HepG2 (cell line): ENCODE measurements around the gene MCRIP2. TPM values are rescaled to one million over a fixed set of nuclear protein-coding genes. Genes with fewer than 3 reads are reported as not detected.

Experiments used
- CHD2 ChIP-seq: IDR thresholded peaks from 2 replicates; pipeline ENCODE4 v1.6.1; 2011; ENCODE audit warnings: low read depth, low read length, improper control_type of control experiment
- FOSL1 ChIP-seq: sonication (generic); formaldehyde crosslinking; IDR thresholded peaks from 2 replicates; pipeline ENCODE4 v1.9.0; 2021; ENCODE audit warnings: missing genetic modification reagents, borderline replicate concordance
- FOXJ3 ChIP-seq: sonication (generic); formaldehyde crosslinking; IDR thresholded peaks from 2 replicates; pipeline ENCODE4 v1.4.0; 2020; ENCODE audit warnings: missing genetic modification reagents, mild to moderate bottlenecking, borderline replicate concordance
- FOXK1 ChIP-seq: sonication (generic); formaldehyde crosslinking; IDR thresholded peaks from 2 replicates; pipeline ENCODE4 v1.4.0; 2020; ENCODE audit warnings: low read depth, missing genetic modification reagents, borderline replicate concordance
- HDAC6 ChIP-seq: fragments of 200-600 bp; sonication (generic); IDR thresholded peaks from 2 replicates; pipeline ENCODE4 v1.7.0; 2017; ENCODE audit warnings: mild to moderate bottlenecking, antibody characterized with exemption, low read length, low read depth
- KLF6 ChIP-seq: IDR thresholded peaks from 2 replicates; pipeline ENCODE4 v1.8.0; 2016; ENCODE audit warnings: missing biosample characterization, missing genetic modification reagents
- MTF1 ChIP-seq: sonication (generic); formaldehyde crosslinking; IDR thresholded peaks from 2 replicates; pipeline ENCODE4 v1.5.0; 2020; ENCODE audit warnings: missing genetic modification reagents
- PREB ChIP-seq: sonication (generic); formaldehyde crosslinking; IDR thresholded peaks from 2 replicates; pipeline ENCODE4 v1.4.0; 2020; ENCODE audit warnings: missing genetic modification reagents
- SIX4 ChIP-seq: sonication (generic); formaldehyde crosslinking; IDR thresholded peaks from 2 replicates; pipeline ENCODE4 v1.4.0; 2020; ENCODE audit warnings: missing genetic modification reagents
- SMC3 ChIP-seq: IDR thresholded peaks from 2 replicates; pipeline ENCODE4 v1.6.1; 2011; ENCODE audit warnings: low read length, improper control_type of control experiment
- SNAPC5 ChIP-seq: sonication (generic); formaldehyde crosslinking; IDR thresholded peaks from 2 replicates; pipeline ENCODE4 v1.8.1; 2023; ENCODE audit warnings: mild to moderate bottlenecking, missing genetic modification reagents, borderline replicate concordance
- SPEN ChIP-seq: sonication (generic); formaldehyde crosslinking; IDR thresholded peaks from 2 replicates; pipeline ENCODE4 v1.5.1; 2020; ENCODE audit warnings: low read depth, mild to moderate bottlenecking, missing genetic modification reagents
- ZBTB26 ChIP-seq: IDR thresholded peaks from 2 replicates; pipeline ENCODE4 v1.6.1; 2016; ENCODE audit warnings: missing compliant biosample characterization, missing genetic modification reagents, borderline replicate concordance
- ZNF101 ChIP-seq: sonication (generic); formaldehyde crosslinking; IDR thresholded peaks from 2 replicates; pipeline ENCODE4 v1.4.0; 2020; ENCODE audit warnings: mild to moderate bottlenecking, low read depth, missing genetic modification reagents, borderline replicate concordance
- ZNF562 ChIP-seq: sonication (generic); formaldehyde crosslinking; IDR thresholded peaks from 2 replicates; pipeline ENCODE4 v1.8.0; 2022; ENCODE audit warnings: missing genetic modification reagents, borderline replicate concordance
- ZNF660 ChIP-seq: sonication (generic); formaldehyde crosslinking; IDR thresholded peaks from 2 replicates; pipeline ENCODE4 v1.5.1; 2020; ENCODE audit warnings: mild to moderate bottlenecking, low read depth, missing genetic modification reagents, borderline replicate concordance
- ZNF678 ChIP-seq: sonication (generic); formaldehyde crosslinking; IDR thresholded peaks from 2 replicates; pipeline ENCODE4 v1.4.0; 2020; ENCODE audit warnings: mild to moderate bottlenecking, missing genetic modification reagents
- ZNF687 ChIP-seq: sonication (generic); formaldehyde crosslinking; IDR thresholded peaks from 2 replicates; pipeline ENCODE4 v1.5.1; 2020; ENCODE audit warnings: mild to moderate bottlenecking, missing genetic modification reagents, moderate library complexity
- ZNF709 ChIP-seq: sonication (generic); formaldehyde crosslinking; IDR thresholded peaks from 2 replicates; pipeline ENCODE4 v1.5.0; 2020; ENCODE audit warnings: mild to moderate bottlenecking, missing genetic modification reagents
- ZNF746 ChIP-seq: sonication (generic); formaldehyde crosslinking; IDR thresholded peaks from 2 replicates; pipeline ENCODE4 v1.8.0; 2022; ENCODE audit warnings: mild to moderate bottlenecking, missing genetic modification reagents
- ZNF776 ChIP-seq: sonication (generic); formaldehyde crosslinking; IDR thresholded peaks from 2 replicates; pipeline ENCODE4 v1.4.0; 2020; ENCODE audit warnings: mild to moderate bottlenecking, missing genetic modification reagents
- ZNF780A ChIP-seq: sonication (generic); formaldehyde crosslinking; IDR thresholded peaks from 2 replicates; pipeline ENCODE4 v1.8.0; 2022; ENCODE audit warnings: mild to moderate bottlenecking, missing genetic modification reagents, moderate library complexity
- ZNF800 ChIP-seq: sonication (generic); formaldehyde crosslinking; IDR thresholded peaks from 2 replicates; pipeline ENCODE4 v1.4.0; 2020; ENCODE audit warnings: missing genetic modification reagents
- ZSCAN9 ChIP-seq: IDR thresholded peaks from 2 replicates; pipeline ENCODE4 v1.6.1; 2016; ENCODE audit warnings: borderline replicate concordance
- polyA plus RNA-seq, 8 experiments: library from polyadenylated mRNA; depleted of rRNA in 3 of 8; stranded (reverse) in 7 of 8; unstranded in 1 of 8; fragments of >200 nt; fragmentation: Illumina TruSeq in 4 of 8; extraction: Trizol in 4 of 8; gene quantifications; 2 replicates each; pipeline versions ENCODE4 v1.2.1 to v1.2.3, GENCODE V29; 2011 to 2016; ENCODE audit warnings: low read depth in 4 of 8, missing spikeins in 1 of 8, mixed read lengths in 1 of 8; ENCODE audit not compliant: insufficient read depth in 1 of 8
- total RNA-seq, 5 experiments: library from RNA; depleted of rRNA; stranded (reverse); fragments of >200 nt; fragmentation: Illumina TruSeq; extraction: Trizol; gene quantifications; 2 replicates each; pipeline ENCODE4 v1.2.3, GENCODE V29; 2016; ENCODE audit warnings: low read depth in 1 of 5

MCRIP2 gene
- total and polyA plus RNA-seq, 2 of the 13 experiments (the other 11 are each of a cell fraction or from before 2014, with no cell fraction given): 39.6 to 76.7 TPM

GRCh38 chr16:629833-630248, 11.8 kb upstream of the MCRIP2 start (continued):
- TF ChIP-seq ZNF800 (CRISPR knock-in tag): peak; percentile 22; the same call in 1 of the 2 replicates
- no peak for TF ChIP-seq SIX4 (CRISPR knock-in tag)
- no peak for TF ChIP-seq FOXJ3 (CRISPR knock-in tag)
- TF ChIP-seq ZNF746 (CRISPR knock-in tag): no peak
- TF ChIP-seq ZNF660 (CRISPR knock-in tag): no peak
- TF ChIP-seq FOXK1 (CRISPR knock-in tag): no peak
- no peak for TF ChIP-seq SPEN (CRISPR knock-in tag)
- TF ChIP-seq ZBTB26: no peak
- TF ChIP-seq PREB (CRISPR knock-in tag): no peak
- TF ChIP-seq HDAC6: no peak
- TF ChIP-seq MTF1: no peak
- TF ChIP-seq KLF6 (CRISPR knock-in tag): no peak
- no peak for TF ChIP-seq ZNF687 (CRISPR knock-in tag)
- no peak for TF ChIP-seq CHD2
- TF ChIP-seq FOSL1: no peak
- no peak for TF ChIP-seq SNAPC5
- no peak for TF ChIP-seq SMC3
- TF ChIP-seq ZNF709: no peak
- 0 out of 2 replicates have a peak, but pooled peaks have one; percentile 23 for TF ChIP-seq ZNF101
- TF ChIP-seq ZNF776 (CRISPR knock-in tag): no peak
- TF ChIP-seq ZSCAN9 (CRISPR knock-in tag): no peak
- TF ChIP-seq ZNF562 (CRISPR knock-in tag): no peak
- no peak for TF ChIP-seq ZNF780A
- TF ChIP-seq ZNF678: 0 out of 2 replicates have a peak, but pooled peaks have one; percentile 3
